Panc1 (cell line): ENCODE data around the gene STK39. TPM values are rescaled to one million over a fixed set of nuclear protein-coding genes. Genes with fewer than 3 reads are reported as not detected.

ENCODE experiments used
- ATAC-seq: fragments of 200-7000 bp; cut with Tn5 transposase; 2 replicates; pipeline ENCODE4 v1.9.1; 2020; ENCODE audit warnings: mild to moderate bottlenecking, moderate library complexity
- BruUV-seq: library from RNA; stranded (reverse); fragments of 400-500 nt; replicated peaks from 2 replicates; lab custom pipeline; 2021; lab: Mats Ljungman, UMichigan
- CTCF ChIA-PET: fragments of 300-600 bp; sonication (Branson Sonifier 250); formaldehyde crosslinking; loops from one replicate; lab custom pipeline; 2022; ENCODE audit warnings: antibody characterized with exemption; lab: Charles Lee
- POLR2A ChIA-PET: fragments of 300-600 bp; sonication (Branson Sonifier 250); formaldehyde crosslinking; loops from one replicate; lab custom pipeline; 2022; ENCODE audit warnings: antibody characterized with exemption; lab: Charles Lee
- DNase-seq: peaks from one replicate; pipeline ENCODE4 v3.0.0-alpha.2; 2010; ENCODE audit warnings: low read depth, low spot score
- H3K27ac ChIP-seq: 2 replicates; pipeline ENCODE4 v1.5.1; 2011; ENCODE audit warnings: mild to moderate bottlenecking, low read length, inconsistent platforms
- H3K27me3 ChIP-seq: fragments of 200-500 bp; sonication (Bioruptor generic); 2 replicates; pipeline ENCODE4 v1.6.0; 2014; ENCODE audit warnings: low read length, inconsistent platforms; ENCODE audit not compliant: control insufficient read depth, insufficient read depth
- H3K36me3 ChIP-seq: fragments of 200-500 bp; sonication (Bioruptor generic); 2 replicates; pipeline ENCODE4 v1.5.1; 2014; ENCODE audit warnings: inconsistent platforms, mild to moderate bottlenecking, low read length, moderate library complexity; ENCODE audit not compliant: control insufficient read depth, insufficient read depth
- H3K4me1 ChIP-seq: 2 replicates; pipeline ENCODE4 v1.5.1; 2011; ENCODE audit warnings: inconsistent platforms, mild to moderate bottlenecking, low read length, moderate library complexity; ENCODE audit not compliant: control insufficient read depth, insufficient read depth
- H3K4me3 ChIP-seq, 2 experiments: 2 replicates each; pipeline ENCODE4 v1.5.1; 2011 to 2012; ENCODE audit warnings: low read depth in 2 of 2, low read length in 2 of 2, mild to moderate bottlenecking in 2 of 2, inconsistent platforms in 1 of 2, moderate library complexity in 1 of 2
- H3K9me3 ChIP-seq: fragments of 200-500 bp; sonication (Bioruptor generic); 2 replicates; pipeline ENCODE4 v1.5.1; 2014; ENCODE audit warnings: low read depth, mild to moderate bottlenecking, inconsistent platforms, low read length, moderate library complexity; ENCODE audit not compliant: control insufficient read depth, insufficient read depth
- POLR2AphosphoS5 ChIP-seq: IDR thresholded peaks from 2 replicates; pipeline ENCODE4 v1.6.1; 2012; ENCODE audit warnings: mild to moderate bottlenecking, low read depth, low read length, moderate library complexity
- REST ChIP-seq, 2 experiments: IDR thresholded peaks; 2 replicates each; pipeline ENCODE4 v1.6.1; 2011 to 2012; ENCODE audit warnings: low read depth in 2 of 2, control low read depth in 1 of 2, low read length in 1 of 2, mild to moderate bottlenecking in 1 of 2, moderate library complexity in 1 of 2; ENCODE audit not compliant: insufficient read depth in 1 of 2
- SIN3A ChIP-seq: IDR thresholded peaks from 2 replicates; pipeline ENCODE4 v1.6.1; 2012; ENCODE audit warnings: low read depth, mild to moderate bottlenecking, low read length, moderate library complexity, borderline replicate concordance; ENCODE audit not compliant: insufficient read depth
- TCF7L2 ChIP-seq: IDR thresholded peaks from 2 replicates; pipeline ENCODE4 v1.6.1; 2011; ENCODE audit warnings: mild to moderate bottlenecking, low read depth, low read length, inconsistent platforms
- in situ Hi-C: cut with HindIII; loops from 2 replicates; pipeline ENCODE4 v1.10.0; 2016; ENCODE audit warnings: low sequenced_read_pairs, low pct_unique_long_range_greater_than_20kb
- intact Hi-C: fragments of 100-400 bp; cut with micrococcal nuclease; formaldehyde crosslinking; loops from one replicate; pipeline ENCODE4 v1.10.0; 2022; ENCODE audit not compliant: unreplicated experiment
- total RNA-seq: library from RNA; stranded (reverse); gene quantifications from one replicate; pipeline ENCODE4 v1.2.1, GENCODE V29; 2021; ENCODE audit not compliant: unreplicated experiment
- TF ChIP-seq, protein P1 (sequence below): fragments of 450-650 bp; IDR thresholded peaks from 2 replicates; pipeline ENCODE4 v1.5.1; 2017; ENCODE audit warnings: mild to moderate bottlenecking

The STK39 gene
- total RNA-seq, 1 experiment from 2014 or later = 14.0 TPM

DNA sequence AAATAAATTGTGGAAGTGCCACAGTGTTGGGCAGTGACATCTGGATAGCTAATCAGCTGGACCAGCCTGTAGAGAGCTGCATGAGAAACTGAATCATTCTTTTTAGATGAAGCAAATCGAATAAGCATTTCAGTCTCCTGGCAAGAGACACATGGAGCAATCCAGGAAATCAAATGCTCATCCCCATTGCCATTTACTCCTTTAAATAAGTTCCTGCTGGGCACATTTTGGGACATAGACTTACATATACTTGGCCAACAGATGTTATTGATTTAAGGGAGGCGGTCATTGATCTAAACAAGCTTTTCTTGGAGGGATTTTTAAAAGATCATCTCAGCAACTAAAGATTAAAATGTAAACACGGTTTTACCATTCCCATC is 307.1 kb downstream of the STK39 start:
- H3K4me3 ChIP-seq = no peak overlapping the region
- H3K27me3 ChIP-seq = peaks cover 9% of the 10 kb centered on the region; the same call in 1 of the 2 replicates
- H3K27ac ChIP-seq = no peak overlapping the region
- POLR2A ChIA-PET = no interaction called here
- H3K9me3 ChIP-seq = no peaks in the 10 kb centered on the region
- DNase-seq (no peak), ATAC-seq (no peak)
- CTCF ChIA-PET = no interaction called here
- no peaks in the 10 kb centered on the region for H3K36me3 ChIP-seq
- intact Hi-C loops = no loop called here
- TF ChIP-seq, protein P1, sequence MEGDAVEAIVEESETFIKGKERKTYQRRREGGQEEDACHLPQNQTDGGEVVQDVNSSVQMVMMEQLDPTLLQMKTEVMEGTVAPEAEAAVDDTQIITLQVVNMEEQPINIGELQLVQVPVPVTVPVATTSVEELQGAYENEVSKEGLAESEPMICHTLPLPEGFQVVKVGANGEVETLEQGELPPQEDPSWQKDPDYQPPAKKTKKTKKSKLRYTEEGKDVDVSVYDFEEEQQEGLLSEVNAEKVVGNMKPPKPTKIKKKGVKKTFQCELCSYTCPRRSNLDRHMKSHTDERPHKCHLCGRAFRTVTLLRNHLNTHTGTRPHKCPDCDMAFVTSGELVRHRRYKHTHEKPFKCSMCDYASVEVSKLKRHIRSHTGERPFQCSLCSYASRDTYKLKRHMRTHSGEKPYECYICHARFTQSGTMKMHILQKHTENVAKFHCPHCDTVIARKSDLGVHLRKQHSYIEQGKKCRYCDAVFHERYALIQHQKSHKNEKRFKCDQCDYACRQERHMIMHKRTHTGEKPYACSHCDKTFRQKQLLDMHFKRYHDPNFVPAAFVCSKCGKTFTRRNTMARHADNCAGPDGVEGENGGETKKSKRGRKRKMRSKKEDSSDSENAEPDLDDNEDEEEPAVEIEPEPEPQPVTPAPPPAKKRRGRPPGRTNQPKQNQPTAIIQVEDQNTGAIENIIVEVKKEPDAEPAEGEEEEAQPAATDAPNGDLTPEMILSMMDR = no peak
- H3K4me1 ChIP-seq = no peaks in the 10 kb centered on the region
- in situ Hi-C loops = no loop called here
- BruUV-seq = no TSS peak

- no peaks in the 10 kb centered on the region for H3K4me1 ChIP-seq
- in situ Hi-C loops = no loop called here
- H3K36me3 ChIP-seq = no peaks in the 10 kb centered on the region
- no peaks in the 10 kb centered on the region for H3K9me3 ChIP-seq
- no TSS peak for BruUV-seq
- DNase-seq (no peak), ATAC-seq (no peak)
- CTCF ChIA-PET = no interaction called here
- H3K27me3 ChIP-seq = peaks cover 9% of the 10 kb centered on the region; the same call in 1 of the 2 replicates
- H3K27ac ChIP-seq = no peak overlapping the region
- no peak for TF ChIP-seq POLR2AphosphoS5
- TF ChIP-seq TCF7L2 = no peak
- no peak for TF ChIP-seq REST (IDR thresholded peaks at IDR 0.05; ENCODE audit: insufficient read depth in 1 of 2, low read depth in 2 of 2, low read length in 1 of 2)
- POLR2A ChIA-PET = no interaction called here
- intact Hi-C loops = no loop called here
- no peak overlapping the region for H3K4me3 ChIP-seq
Measured at GRCh38 chr2:167939514-167940345, 307.7 kb downstream of the STK39 start.

- no TSS peak for BruUV-seq
- Histone ChIP-seq H3K27me3 (peaks cover 9% of the 10 kb centered on the region; the same call in 1 of the 2 replicates), H3K9me3 (no peaks in the 10 kb centered on the region), H3K4me3 (no peak overlapping the region), H3K4me1 (no peaks in the 10 kb centered on the region), H3K36me3 (no peaks in the 10 kb centered on the region), H3K27ac (no peak overlapping the region)
- ATAC-seq = no peak
- intact Hi-C loops (no loop called here), in situ Hi-C loops (no loop called here)
- TF ChIP-seq POLR2AphosphoS5 (no peak), REST (IDR thresholded peaks at IDR 0.05; ENCODE audit: insufficient read depth in 1 of 2, low read depth in 2 of 2, low read length in 1 of 2) (no peak), SIN3A (no peak), TCF7L2 (no peak)
- TF ChIP-seq, protein P1 = no peak
- POLR2A ChIA-PET = no interaction called here
- no peak for DNase-seq
- CTCF ChIA-PET = no interaction called here
Measured at GRCh38 chr2:167937403-167937802, 310.0 kb downstream of the STK39 start.
